GM23338 (cell line): ENCODE data around the gene RHOH. TPM values are rescaled to one million over a fixed set of nuclear protein-coding genes. Genes with fewer than 3 reads are reported as not detected.

Source experiments
- ATAC-seq: fragments of 200-7000 bp; cut with Tn5 transposase; 3 replicates; pipeline ENCODE4 v1.9.1; 2020
- DNase-seq: peaks from one replicate; pipeline ENCODE4 v3.0.0-alpha.2; 2015; ENCODE audit warnings: low spot score
- H2AFZ ChIP-seq: fragments of 200-600 bp; sonication (generic); 2 replicates; pipeline ENCODE4 v1.8.0; 2016; ENCODE audit warnings: antibody characterized with exemption, mild to moderate bottlenecking, moderate library complexity
- H3F3A ChIP-seq: fragments of 200-600 bp; sonication (generic); replicated peaks from 2 replicates; pipeline ENCODE4 v1.8.0; 2017; ENCODE audit warnings: antibody characterized with exemption, mixed run types, low read depth
- H3K27ac ChIP-seq: fragments of 200-600 bp; sonication (generic); 2 replicates; pipeline ENCODE4 v1.6.1; 2016; ENCODE audit warnings: low read depth
- H3K27me3 ChIP-seq: fragments of 200-600 bp; sonication (generic); 2 replicates; pipeline ENCODE4 v1.8.0; 2016; ENCODE audit warnings: mild to moderate bottlenecking, mixed run types, moderate library complexity; ENCODE audit not compliant: insufficient read depth
- H3K36me3 ChIP-seq: fragments of 200-600 bp; sonication (generic); 2 replicates; pipeline ENCODE4 v1.8.0; 2016; ENCODE audit warnings: mild to moderate bottlenecking; ENCODE audit not compliant: insufficient read depth
- H3K4me1 ChIP-seq: fragments of 200-600 bp; sonication (generic); 2 replicates; pipeline ENCODE4 v1.8.0; 2016; ENCODE audit warnings: mild to moderate bottlenecking, moderate library complexity; ENCODE audit not compliant: insufficient read depth
- H3K4me2 ChIP-seq: fragments of 200-600 bp; sonication (generic); 2 replicates; pipeline ENCODE4 v1.7.1; 2017; ENCODE audit warnings: mixed run types
- H3K4me3 ChIP-seq: fragments of 200-600 bp; sonication (generic); 2 replicates; pipeline ENCODE4 v1.6.1; 2016; ENCODE audit warnings: mixed run types
- H3K79me2 ChIP-seq: fragments of 200-600 bp; sonication (generic); replicated peaks from 2 replicates; pipeline ENCODE4 v1.8.0; 2017; ENCODE audit warnings: mild to moderate bottlenecking; ENCODE audit not compliant: insufficient read depth
- H3K9me2 ChIP-seq: fragments of 200-600 bp; sonication (generic); 2 replicates; pipeline ENCODE4 v1.8.0; 2017; ENCODE audit not compliant: insufficient read depth
- H4K20me1 ChIP-seq: fragments of 200-600 bp; sonication (generic); replicated peaks from 2 replicates; pipeline ENCODE4 v1.8.0; 2017; ENCODE audit warnings: mild to moderate bottlenecking; ENCODE audit not compliant: insufficient read depth
- H3K27ac Mint-ChIP-seq: 2 replicates; pipeline ENCODE4 v1.8.0; 2020; ENCODE audit warnings: inconsistent platforms, mild to moderate bottlenecking, moderate library complexity, mixed read lengths
- H3K27me3 Mint-ChIP-seq: 3 replicates; pipeline ENCODE4 v1.8.0; 2022; ENCODE audit warnings: low read depth, mild to moderate bottlenecking, moderate library complexity, mixed read lengths, inconsistent platforms; ENCODE audit not compliant: insufficient read depth, poor library complexity
- H3K36me3 Mint-ChIP-seq: 3 replicates; pipeline ENCODE4 v1.8.0; 2021; ENCODE audit warnings: low read depth, mild to moderate bottlenecking, inconsistent platforms, moderate library complexity, mixed read lengths
- H3K4me1 Mint-ChIP-seq: 3 replicates; pipeline ENCODE4 v1.8.0; 2020; ENCODE audit warnings: mild to moderate bottlenecking, inconsistent platforms, mixed read lengths
- H3K4me3 Mint-ChIP-seq: 3 replicates; pipeline ENCODE4 v1.8.0; 2021; ENCODE audit warnings: moderate library complexity, mild to moderate bottlenecking, inconsistent platforms, mixed read lengths
- H3K9me3 Mint-ChIP-seq: 3 replicates; pipeline ENCODE4 v1.8.0; 2020; ENCODE audit warnings: moderate library complexity, mild to moderate bottlenecking, inconsistent platforms, mixed read lengths
- CREB1 ChIP-seq: fragments of 250-450 bp; sonication (Bioruptor Pico); IDR thresholded peaks from 2 replicates; pipeline ENCODE4 v1.5.0; 2020; ENCODE audit warnings: low read depth, mild to moderate bottlenecking, moderate library complexity
- CTCF ChIP-seq, 2 experiments: fragments of 200-600 bp in 1 of 2; sonication (generic) in 1 of 2; conservative IDR thresholded peaks; 2 replicates each; pipeline versions ENCODE4 v1.5.1 to v1.6.1; 2016 to 2017; ENCODE audit warnings: antibody characterized with exemption in 2 of 2, low read depth in 2 of 2, mild to moderate bottlenecking in 2 of 2, moderate library complexity in 1 of 2
- EZH2 ChIP-seq: fragments of 200-600 bp; sonication (generic); IDR thresholded peaks from one replicate; pipeline ENCODE4 v1.8.0; 2017; ENCODE audit warnings: antibody characterized with exemption, mild to moderate bottlenecking, low read depth; ENCODE audit not compliant: unreplicated experiment
- EZH2phosphoT487 ChIP-seq: fragments of 200-600 bp; sonication (generic); IDR thresholded peaks from one replicate; pipeline ENCODE4 v1.8.1; 2018; ENCODE audit warnings: antibody characterized with exemption; ENCODE audit not compliant: unreplicated experiment
- JUNB ChIP-seq: IDR thresholded peaks from one replicate; pipeline ENCODE4 v1.6.1; 2016; ENCODE audit warnings: antibody characterized with exemption; ENCODE audit not compliant: unreplicated experiment
- NANOG ChIP-seq: IDR thresholded peaks from 2 replicates; pipeline ENCODE4 v1.6.1; 2016; ENCODE audit warnings: antibody characterized with exemption, borderline replicate concordance
- POLR2AphosphoS5 ChIP-seq: IDR thresholded peaks from 2 replicates; pipeline ENCODE4 v1.6.1; 2016; ENCODE audit warnings: antibody characterized with exemption, low read depth
- STAT1 ChIP-seq: IDR thresholded peaks from one replicate; pipeline ENCODE4 v1.6.1; 2016; ENCODE audit warnings: antibody characterized with exemption; ENCODE audit not compliant: unreplicated experiment
- polyA plus RNA-seq: library from polyadenylated mRNA; unstranded; fragments of >200 nt; fragmentation: Nextera tagmentation; extraction: Ambion mirVana; gene quantifications from 2 replicates; pipeline ENCODE4 v1.2.1, GENCODE V29; 2016
- total RNA-seq: library from RNA; depleted of rRNA; stranded (reverse); fragments of >200 nt; shearing (Covaris generic); gene quantifications from 2 replicates; pipeline ENCODE4 v1.2.3, GENCODE V29; 2014
- TF ChIP-seq, protein P1 (sequence below): IDR thresholded peaks from one replicate; pipeline ENCODE4 v1.6.1; 2018; ENCODE audit warnings: antibody characterized with exemption; ENCODE audit not compliant: unreplicated experiment
- TF ChIP-seq, protein P2 (sequence below): IDR thresholded peaks from 2 replicates; pipeline ENCODE4 v1.6.1; 2016; ENCODE audit warnings: antibody characterized with exemption
- TF ChIP-seq, protein P3 (sequence below): fragments of 250-450 bp; sonication (Bioruptor Pico); IDR thresholded peaks from 2 replicates; pipeline ENCODE4 v1.5.0; 2020; ENCODE audit warnings: mild to moderate bottlenecking, moderate library complexity

RHOH gene
- total and polyA plus RNA-seq, 2 experiments from 2014 or later, result 2.2 to 3.7 TPM

- H3K27me3 Mint-ChIP-seq, result peaks cover 4% of the 10 kb centered on the region
These were observed 45.9 kb upstream of the RHOH start for GRCh38 chr4:40150932-40151331.

More at GRCh38 chr4:40150932-40151331, 45.9 kb upstream of the RHOH start:
- H3F3A ChIP-seq, result no peaks in the 10 kb centered on the region
- ATAC-seq, result no peak
- no peak overlapping the region for H3K4me3 Mint-ChIP-seq
- no peak overlapping the region for H2AFZ ChIP-seq
- H3K79me2 ChIP-seq, result 0 out of 2 replicates have a peak, but pooled peaks cover 3% of the 10 kb centered on the region
- peaks cover 58% of the 10 kb centered on the region for H3K36me3 Mint-ChIP-seq
- no peaks in the 10 kb centered on the region for H3K27me3 ChIP-seq
- DNase-seq, result no peak
- H3K27ac Mint-ChIP-seq, result no peak overlapping the region
- H3K4me1 ChIP-seq, result no peaks in the 10 kb centered on the region
- no peak overlapping the region for H3K4me2 ChIP-seq
- TF ChIP-seq CTCF (conservative IDR thresholded peaks at IDR 0.05; ENCODE audit: low read depth in 2 of 2) (no peak), JUNB (no peak), EZH2 (no peak), CREB1 (CRISPR knock-in tag) (no peak), POLR2AphosphoS5 (no peak), NANOG (no peak), EZH2phosphoT487 (no peak), STAT1 (no peak)
- TF ChIP-seq, protein P1, sequence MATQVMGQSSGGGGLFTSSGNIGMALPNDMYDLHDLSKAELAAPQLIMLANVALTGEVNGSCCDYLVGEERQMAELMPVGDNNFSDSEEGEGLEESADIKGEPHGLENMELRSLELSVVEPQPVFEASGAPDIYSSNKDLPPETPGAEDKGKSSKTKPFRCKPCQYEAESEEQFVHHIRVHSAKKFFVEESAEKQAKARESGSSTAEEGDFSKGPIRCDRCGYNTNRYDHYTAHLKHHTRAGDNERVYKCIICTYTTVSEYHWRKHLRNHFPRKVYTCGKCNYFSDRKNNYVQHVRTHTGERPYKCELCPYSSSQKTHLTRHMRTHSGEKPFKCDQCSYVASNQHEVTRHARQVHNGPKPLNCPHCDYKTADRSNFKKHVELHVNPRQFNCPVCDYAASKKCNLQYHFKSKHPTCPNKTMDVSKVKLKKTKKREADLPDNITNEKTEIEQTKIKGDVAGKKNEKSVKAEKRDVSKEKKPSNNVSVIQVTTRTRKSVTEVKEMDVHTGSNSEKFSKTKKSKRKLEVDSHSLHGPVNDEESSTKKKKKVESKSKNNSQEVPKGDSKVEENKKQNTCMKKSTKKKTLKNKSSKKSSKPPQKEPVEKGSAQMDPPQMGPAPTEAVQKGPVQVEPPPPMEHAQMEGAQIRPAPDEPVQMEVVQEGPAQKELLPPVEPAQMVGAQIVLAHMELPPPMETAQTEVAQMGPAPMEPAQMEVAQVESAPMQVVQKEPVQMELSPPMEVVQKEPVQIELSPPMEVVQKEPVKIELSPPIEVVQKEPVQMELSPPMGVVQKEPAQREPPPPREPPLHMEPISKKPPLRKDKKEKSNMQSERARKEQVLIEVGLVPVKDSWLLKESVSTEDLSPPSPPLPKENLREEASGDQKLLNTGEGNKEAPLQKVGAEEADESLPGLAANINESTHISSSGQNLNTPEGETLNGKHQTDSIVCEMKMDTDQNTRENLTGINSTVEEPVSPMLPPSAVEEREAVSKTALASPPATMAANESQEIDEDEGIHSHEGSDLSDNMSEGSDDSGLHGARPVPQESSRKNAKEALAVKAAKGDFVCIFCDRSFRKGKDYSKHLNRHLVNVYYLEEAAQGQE, result no peak
- TF ChIP-seq, protein P2, sequence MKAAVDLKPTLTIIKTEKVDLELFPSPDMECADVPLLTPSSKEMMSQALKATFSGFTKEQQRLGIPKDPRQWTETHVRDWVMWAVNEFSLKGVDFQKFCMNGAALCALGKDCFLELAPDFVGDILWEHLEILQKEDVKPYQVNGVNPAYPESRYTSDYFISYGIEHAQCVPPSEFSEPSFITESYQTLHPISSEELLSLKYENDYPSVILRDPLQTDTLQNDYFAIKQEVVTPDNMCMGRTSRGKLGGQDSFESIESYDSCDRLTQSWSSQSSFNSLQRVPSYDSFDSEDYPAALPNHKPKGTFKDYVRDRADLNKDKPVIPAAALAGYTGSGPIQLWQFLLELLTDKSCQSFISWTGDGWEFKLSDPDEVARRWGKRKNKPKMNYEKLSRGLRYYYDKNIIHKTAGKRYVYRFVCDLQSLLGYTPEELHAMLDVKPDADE, result no peak
- TF ChIP-seq, protein P3, sequence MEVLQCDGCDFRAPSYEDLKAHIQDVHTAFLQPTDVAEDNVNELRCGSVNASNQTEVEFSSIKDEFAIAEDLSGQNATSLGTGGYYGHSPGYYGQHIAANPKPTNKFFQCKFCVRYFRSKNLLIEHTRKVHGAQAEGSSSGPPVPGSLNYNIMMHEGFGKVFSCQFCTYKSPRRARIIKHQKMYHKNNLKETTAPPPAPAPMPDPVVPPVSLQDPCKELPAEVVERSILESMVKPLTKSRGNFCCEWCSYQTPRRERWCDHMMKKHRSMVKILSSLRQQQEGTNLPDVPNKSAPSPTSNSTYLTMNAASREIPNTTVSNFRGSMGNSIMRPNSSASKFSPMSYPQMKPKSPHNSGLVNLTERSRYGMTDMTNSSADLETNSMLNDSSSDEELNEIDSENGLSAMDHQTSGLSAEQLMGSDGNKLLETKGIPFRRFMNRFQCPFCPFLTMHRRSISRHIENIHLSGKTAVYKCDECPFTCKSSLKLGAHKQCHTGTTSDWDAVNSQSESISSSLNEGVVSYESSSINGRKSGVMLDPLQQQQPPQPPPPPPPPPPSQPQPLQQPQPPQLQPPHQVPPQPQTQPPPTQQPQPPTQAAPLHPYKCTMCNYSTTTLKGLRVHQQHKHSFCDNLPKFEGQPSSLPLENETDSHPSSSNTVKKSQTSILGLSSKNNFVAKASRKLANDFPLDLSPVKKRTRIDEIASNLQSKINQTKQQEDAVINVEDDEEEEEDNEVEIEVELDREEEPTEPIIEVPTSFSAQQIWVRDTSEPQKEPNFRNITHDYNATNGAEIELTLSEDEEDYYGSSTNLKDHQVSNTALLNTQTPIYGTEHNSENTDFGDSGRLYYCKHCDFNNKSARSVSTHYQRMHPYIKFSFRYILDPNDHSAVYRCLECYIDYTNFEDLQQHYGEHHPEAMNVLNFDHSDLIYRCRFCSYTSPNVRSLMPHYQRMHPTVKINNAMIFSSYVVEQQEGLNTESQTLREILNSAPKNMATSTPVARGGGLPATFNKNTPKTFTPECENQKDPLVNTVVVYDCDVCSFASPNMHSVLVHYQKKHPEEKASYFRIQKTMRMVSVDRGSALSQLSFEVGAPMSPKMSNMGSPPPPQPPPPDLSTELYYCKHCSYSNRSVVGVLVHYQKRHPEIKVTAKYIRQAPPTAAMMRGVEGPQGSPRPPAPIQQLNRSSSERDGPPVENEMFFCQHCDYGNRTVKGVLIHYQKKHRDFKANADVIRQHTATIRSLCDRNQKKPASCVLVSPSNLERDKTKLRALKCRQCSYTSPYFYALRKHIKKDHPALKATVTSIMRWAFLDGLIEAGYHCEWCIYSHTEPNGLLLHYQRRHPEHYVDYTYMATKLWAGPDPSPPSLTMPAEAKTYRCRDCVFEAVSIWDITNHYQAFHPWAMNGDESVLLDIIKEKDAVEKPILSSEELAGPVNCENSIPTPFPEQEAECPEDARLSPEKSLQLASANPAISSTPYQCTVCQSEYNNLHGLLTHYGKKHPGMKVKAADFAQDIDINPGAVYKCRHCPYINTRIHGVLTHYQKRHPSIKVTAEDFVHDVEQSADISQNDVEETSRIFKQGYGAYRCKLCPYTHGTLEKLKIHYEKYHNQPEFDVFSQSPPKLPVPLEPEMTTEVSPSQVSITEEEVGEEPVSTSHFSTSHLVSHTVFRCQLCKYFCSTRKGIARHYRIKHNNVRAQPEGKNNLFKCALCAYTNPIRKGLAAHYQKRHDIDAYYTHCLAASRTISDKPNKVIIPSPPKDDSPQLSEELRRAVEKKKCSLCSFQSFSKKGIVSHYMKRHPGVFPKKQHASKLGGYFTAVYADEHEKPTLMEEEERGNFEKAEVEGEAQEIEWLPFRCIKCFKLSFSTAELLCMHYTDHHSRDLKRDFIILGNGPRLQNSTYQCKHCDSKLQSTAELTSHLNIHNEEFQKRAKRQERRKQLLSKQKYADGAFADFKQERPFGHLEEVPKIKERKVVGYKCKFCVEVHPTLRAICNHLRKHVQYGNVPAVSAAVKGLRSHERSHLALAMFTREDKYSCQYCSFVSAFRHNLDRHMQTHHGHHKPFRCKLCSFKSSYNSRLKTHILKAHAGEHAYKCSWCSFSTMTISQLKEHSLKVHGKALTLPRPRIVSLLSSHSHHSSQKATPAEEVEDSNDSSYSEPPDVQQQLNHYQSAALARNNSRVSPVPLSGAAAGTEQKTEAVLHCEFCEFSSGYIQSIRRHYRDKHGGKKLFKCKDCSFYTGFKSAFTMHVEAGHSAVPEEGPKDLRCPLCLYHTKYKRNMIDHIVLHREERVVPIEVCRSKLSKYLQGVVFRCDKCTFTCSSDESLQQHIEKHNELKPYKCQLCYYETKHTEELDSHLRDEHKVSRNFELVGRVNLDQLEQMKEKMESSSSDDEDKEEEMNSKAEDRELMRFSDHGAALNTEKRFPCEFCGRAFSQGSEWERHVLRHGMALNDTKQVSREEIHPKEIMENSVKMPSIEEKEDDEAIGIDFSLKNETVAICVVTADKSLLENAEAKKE (CRISPR knock-in tag), result no peak
- no peaks in the 10 kb centered on the region for H3K4me1 Mint-ChIP-seq
- H3K9me2 ChIP-seq, result no peaks in the 10 kb centered on the region
- H3K4me3 ChIP-seq, result no peak overlapping the region
- peaks cover 42% of the 10 kb centered on the region for H3K9me3 Mint-ChIP-seq
- no peak overlapping the region for H3K27ac ChIP-seq
- H3K36me3 ChIP-seq, result peaks cover 12% of the 10 kb centered on the region; the same call in 1 of the 2 replicates
- no peaks in the 10 kb centered on the region for H4K20me1 ChIP-seq
